Stimulated activated CD4-positive, alpha-beta T cell treated with anti-CD3 and anti-CD28 coated beads, TNF-alpha, amount 100 ng/mL, for 1 hour (primary cell): ENCODE data around the gene ATG16L1.
"Not testable (repeated sequence)": the region's sequence is repeated elsewhere in the genome, so short reads cannot be mapped to it uniquely, and the experiment has no call there.

Source experiments
- DNase-seq, 3 donors: peaks; one replicate each; pipeline ENCODE4 v3.0.0-alpha.2; 2020; ENCODE audit warnings: low read depth in 3 of 3, low spot score in 1 of 3

ATG16L1 gene

DNA sequence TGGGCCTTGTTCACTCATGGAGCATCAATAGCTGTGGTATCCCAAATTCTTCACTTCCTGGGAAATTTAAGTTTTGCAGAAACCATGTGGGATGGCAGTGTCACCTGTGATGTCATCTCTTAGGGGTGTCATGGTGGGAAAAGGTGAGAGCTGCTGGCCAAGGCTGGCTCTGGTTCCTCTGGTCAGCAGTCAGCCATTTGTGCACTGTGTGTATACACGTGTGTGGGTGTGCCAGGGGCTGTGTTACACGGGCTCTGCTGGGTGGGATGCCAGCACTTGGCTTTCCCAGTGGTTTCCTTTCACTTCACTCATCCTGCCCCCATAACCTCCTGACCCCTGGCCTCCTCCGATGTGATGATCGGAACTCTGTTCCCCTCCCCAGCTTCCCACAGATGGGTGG is 77.4 kb downstream of the ATG16L1 start:
- DNase-seq: no peak

DNA sequence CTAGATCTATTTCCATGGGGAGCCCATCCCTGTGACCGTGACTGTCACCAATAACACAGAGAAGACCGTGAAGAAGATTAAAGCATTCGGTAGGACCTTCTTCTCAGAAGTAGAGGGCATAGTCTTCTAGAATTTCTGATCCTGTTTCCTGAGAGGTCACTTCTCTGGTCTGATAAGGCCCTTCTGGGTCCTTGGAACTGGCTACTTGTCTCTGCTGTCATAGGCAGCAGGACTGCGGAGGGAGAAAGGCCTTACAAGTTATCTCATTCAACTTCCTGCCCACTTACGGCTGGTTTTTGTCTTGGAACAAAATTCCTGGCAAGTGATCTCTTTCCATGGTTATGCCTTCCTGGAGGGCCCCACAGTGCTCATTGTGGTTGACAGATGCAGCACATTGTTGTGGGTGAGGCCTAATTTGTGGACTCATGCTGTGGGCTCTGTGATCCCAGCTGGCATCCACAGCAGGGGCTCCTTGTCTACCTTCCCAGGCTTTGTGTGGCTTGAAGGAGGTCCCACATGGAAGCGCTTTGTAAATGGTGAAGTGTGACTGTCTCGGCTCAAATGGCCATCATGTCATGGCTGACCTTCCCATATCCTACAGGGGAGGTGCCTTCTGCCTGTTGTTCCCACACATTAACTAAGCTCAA is 78.1 kb downstream of the ATG16L1 start:
- DNase-seq: no peak

DNA sequence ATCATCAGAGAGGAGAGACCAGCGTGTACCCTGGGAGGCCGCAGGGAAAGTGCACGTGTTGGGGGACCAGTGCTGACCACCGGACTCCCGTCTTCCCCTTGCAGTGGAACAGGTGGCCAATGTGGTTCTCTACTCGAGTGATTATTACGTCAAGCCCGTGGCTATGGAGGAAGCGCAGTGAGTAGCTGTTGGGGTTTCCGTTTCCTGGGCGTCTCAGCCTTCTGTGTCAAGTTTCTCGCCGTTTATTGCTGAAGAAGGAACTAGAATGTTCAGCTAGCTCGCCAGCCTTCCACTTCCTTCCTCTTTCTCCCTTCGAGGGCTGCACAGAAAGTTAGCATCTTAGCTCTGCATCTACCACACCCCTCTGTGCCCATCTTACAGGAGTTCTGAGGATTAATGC is 80.1 kb downstream of the ATG16L1 start:
- DNase-seq: peak in 2 of 3 donors; percentile 53 to 59

DNA sequence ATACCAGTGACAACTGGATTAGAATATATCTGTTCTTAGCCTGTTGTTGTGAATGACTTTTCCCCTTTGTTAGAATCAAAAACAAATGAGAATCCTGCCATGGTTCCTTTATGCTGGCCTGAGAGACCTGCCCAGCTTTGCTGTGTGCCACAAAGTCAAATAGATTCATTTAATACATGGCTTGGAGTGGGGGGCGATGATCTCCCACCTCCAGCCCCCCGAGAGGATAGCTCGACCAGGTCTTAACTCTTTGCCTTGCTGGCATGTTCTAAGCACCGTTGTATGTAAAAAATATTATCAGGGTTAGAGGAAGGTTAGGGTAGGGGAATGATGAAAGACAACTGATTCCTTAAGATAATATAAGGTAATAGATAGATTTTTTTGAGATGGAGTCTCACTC is 80.7 kb downstream of the ATG16L1 start:
- DNase-seq: no peak

DNA sequence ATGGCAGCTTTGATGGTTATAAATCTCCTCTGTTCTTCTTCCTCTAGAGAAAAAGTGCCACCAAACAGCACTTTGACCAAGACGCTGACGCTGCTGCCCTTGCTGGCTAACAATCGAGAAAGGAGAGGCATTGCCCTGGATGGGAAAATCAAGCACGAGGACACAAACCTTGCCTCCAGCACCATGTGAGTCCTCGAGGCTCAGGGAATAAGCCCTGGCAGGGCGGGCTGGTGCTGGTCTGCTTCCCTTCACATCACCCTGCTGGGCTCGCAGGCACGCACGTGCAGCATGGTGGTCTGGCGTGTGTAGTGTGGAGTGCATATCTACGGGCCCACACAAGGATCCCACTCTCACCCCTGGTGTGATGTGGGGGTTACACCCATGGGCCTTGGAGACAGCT is 83.4 kb downstream of the ATG16L1 start:
- no peak for DNase-seq

DNA sequence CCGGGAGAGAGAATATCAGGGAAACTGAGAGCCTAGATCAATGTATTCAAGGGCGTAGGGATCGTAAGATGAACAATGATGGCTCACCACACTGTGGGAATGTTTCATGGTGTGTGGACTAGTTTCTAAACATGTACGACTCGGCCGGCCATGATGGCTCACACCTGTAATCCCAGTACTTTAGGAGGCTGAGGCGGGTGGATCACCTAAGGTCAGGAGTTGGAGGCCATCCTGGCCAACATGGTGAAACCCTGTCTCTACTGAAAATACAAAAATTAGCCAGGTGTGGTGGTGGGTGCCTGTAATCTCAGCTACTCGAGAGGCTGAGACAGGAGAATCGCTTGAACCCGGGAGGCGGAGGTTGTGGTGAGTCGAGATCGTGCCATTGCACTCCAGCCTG is 84.6 kb downstream of the ATG16L1 start:
- not testable (repeated sequence) for DNase-seq

DNA sequence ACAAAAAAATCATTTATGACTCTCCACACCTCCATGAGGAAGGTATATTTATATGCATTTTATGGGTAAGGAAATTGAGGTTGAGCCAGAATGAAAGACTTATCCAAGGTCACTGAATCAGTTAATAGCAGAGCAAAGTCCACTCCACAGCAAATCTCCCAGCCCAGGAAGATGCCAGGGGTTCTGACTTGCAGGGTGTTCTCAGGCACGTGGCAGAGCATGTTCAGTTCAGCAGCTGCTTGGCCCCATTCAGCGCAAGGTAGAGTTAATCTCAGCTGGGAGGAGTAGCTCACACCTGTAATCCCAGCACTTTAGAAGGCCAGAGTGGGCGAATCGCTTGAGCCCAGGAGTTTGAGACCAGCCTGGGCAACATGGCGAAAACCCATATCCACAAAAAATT is 85.1 kb downstream of the ATG16L1 start:
- no peak for DNase-seq

DNA sequence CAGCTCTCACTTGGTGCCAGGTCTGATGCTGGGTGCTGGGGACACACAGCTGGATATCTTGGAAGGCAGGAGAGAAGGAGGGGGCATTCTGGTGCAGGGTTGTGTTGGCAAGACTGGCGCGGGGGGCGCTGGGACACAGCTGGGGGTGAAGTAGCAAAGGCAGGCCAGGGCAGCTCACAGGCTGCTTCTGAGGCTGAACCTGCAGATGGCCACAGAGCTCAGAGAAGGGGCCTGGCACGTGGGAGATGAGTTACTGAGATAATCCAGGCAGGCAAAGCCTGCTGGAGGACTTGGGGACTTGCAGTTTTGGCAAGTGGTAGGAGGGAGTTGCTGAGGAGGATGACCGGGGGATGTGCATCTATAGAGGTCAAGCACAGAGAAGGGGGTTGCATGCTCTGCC is 86.6 kb downstream of the ATG16L1 start:
- no peak for DNase-seq

DNA sequence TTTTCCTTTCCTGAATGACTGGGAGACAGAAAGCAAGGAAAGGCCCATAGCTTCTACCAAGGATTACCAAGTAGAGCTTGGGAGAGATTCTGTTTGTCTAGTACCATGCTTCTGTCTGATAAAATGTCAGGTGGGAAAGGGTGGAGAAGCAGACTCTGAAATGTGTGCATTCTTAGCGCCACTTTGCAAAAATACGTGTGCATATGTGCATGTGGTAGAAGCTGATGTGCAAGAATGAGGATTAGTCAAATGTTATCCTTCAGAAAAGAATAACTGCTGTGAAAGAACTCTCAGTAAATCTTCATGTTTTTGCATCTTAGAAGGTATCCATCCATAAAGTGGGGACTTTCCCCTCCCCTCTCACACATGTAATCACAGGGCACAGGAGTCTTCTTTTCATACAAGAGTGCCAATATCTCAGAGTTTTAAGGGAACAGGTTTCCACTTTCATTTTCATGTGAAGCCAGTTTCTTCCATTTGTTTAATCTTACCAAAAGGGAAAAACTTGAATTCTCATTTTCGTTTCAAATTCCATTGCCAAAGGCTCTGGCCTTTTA is 87.4 kb downstream of the ATG16L1 start:
- no peak for DNase-seq

DNA sequence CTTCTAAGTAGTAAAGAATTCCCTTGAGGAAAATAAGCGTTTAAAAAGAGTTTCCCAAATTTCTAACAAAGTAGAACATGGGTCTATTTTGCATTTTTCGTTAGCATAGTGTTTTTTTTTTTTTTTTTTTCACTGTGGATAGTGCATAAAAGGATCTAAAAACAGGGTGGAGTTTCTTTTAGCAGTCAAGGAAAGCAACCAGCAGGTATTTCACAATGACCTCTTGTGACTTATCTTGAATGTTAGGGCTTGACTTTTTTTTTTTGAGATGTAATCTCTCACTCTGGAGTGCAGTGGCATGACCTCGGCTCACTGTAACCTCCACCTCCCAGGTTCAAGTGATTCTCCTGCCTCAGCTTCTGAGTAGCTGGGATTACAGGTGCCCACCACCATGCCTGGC is 88.0 kb downstream of the ATG16L1 start:
- no peak for DNase-seq

DNA sequence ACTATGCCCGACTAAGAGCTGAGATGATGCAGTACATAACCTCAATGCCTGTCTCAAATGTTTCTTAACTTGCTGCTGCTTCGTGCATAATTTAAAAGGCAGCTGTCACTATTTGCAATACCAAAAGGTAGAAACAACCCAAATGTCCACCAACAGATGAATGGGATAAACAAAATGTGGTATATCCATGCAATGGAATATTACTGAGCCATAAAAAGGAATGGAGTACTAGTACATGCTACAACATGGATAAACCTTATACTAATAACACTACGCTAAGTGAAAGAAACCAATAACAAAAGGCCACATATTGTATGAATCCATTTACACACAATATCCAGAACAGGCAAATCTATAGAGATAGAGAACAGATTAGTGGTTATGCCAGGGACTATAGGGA is 89.8 kb downstream of the ATG16L1 start:
- no peak for DNase-seq

DNA sequence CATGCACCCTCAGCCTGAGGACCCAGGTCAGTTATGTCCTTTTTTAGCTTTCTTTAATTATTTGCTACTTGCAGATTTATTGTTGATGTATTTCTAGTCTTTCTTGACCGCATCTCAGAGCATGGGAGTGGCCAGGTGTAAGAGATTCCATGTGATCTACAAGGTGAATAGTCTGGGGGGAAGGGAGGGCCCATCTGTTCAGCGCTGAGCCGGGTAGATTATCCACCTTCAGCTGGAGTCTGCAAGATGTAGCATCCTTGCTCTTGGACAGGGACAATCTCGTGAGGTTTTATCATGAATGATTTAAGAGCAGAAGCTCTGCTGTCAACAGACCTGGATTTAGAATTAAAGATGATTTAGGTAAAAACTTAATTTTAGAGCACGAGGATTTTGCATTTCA is 90.8 kb downstream of the ATG16L1 start:
- DNase-seq: no peak

DNA sequence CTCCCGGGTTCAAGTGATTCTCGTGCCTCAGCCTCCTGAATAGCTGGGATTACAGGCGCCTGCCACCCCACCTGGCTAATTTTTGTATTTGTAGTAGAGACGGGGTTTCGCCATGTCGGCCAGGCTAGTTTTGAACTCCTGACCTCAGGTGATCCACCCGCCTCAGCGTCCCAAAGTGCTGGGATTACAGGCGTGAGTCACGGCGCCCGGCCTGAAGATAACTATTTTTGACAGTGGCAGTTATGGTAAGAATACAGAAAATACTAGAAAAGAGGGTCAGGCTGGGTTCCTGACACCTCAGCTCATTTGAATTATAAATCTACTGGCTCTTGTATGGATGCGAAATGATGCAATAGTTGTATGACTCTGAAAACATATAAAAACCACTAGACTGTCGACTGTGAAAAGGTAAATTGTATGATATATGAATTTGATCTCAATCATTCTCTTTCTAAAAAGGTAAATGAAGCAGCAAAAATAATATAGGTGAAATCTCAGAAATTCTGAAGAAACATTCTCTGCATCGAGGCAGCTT is 91.8 kb downstream of the ATG16L1 start:
- no peak for DNase-seq
